ENCODE data around the gene FBXO8. TPM values are rescaled to one million over a fixed set of nuclear protein-coding genes. Genes with fewer than 3 reads are reported as not detected.
"Not testable (repeated sequence)": the region's sequence is repeated elsewhere in the genome, so short reads cannot be mapped to it uniquely, and the experiment has no call there.

Gene FBXO8
- polyA plus RNA-seq, 1 of the 3 experiments (the other 2 are of a cell fraction) = 16.0 TPM

DNA sequence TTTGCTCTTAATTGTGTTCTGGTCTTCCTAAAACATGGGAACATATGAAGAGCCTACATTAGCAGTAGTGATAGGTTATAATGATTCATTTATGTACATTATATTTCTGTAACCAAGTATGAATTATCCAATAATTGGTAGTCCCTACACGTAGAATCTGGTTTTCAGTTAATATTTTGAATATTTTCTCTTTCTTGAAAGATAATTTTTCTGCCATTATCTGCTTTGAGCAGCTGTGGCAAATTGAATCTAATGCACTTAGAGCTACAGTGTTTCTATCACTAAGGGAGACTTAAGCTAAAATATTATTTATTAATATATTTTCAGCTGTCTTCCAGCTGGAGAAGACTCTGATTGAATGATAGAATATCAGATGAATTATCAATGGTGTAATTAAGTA is 21.2 kb upstream of the FBXO8 start:
- no peak overlapping the region for H2AFZ ChIP-seq (ENCODE audit: low read depth)
- no peaks in the 10 kb centered on the region for H4K20me1 ChIP-seq (ENCODE audit: insufficient read depth)
- no peaks in the 10 kb centered on the region for H3K27me3 ChIP-seq (ENCODE audit: insufficient read depth)
- no peaks in the 10 kb centered on the region for H3K9me3 ChIP-seq
- no peak for DNase-seq
- no peak overlapping the region for H3K4me2 ChIP-seq
- H3K27ac ChIP-seq (ENCODE audit: low read depth in 2 of 2, low read length in 1 of 2) = peak overlapping the region in 1 of 2 experiments; percentile 65; a peak in 2 of 4 replicates
- no peak overlapping the region for H3K4me3 ChIP-seq (ENCODE audit: low read depth in 2 of 2, low read length in 1 of 2)
- no peaks in the 10 kb centered on the region for H3F3A ChIP-seq (replicated peaks; ENCODE audit: insufficient read depth)
- H3K36me3 ChIP-seq (replicated peaks in 1 of 2; ENCODE audit: control insufficient read depth in 1 of 2, insufficient read depth in 2 of 2, low read length in 1 of 2) = peaks cover 40 to 56% of the 10 kb centered on the region in 2 experiments
- TF ChIP-seq TAF1 (IDR thresholded peaks at IDR 0.05; ENCODE audit: borderline replicate concordance, low read depth, low read length) (no peak), SMC3 (IDR thresholded peaks at IDR 0.05; ENCODE audit: low read depth, low read length) (no peak), FOSL2 (IDR thresholded peaks at IDR 0.05; ENCODE audit: borderline replicate concordance, low read depth) (no peak), RAD21 (IDR thresholded peaks at IDR 0.05; ENCODE audit: low read length) (no peak), TCF12 (IDR thresholded peaks at IDR 0.05) (no peak), EP300 (IDR thresholded peaks at IDR 0.05; ENCODE audit: borderline replicate concordance in 1 of 2, low read depth in 1 of 2, low read length in 1 of 2) (peak in 1 of 2 experiments; percentile 56; a peak in 1 of 4 replicates), EZH2phosphoT487 (IDR thresholded peaks at IDR 0.05; ENCODE audit: borderline replicate concordance, low read depth) (no peak), GATA2 (CRISPR knock-in tag; IDR thresholded peaks at IDR 0.05) (peak; percentile 44; the same call in 1 of the 2 replicates), POLR2AphosphoS5 (IDR thresholded peaks at IDR 0.05; ENCODE audit: low read depth, low read length) (no peak), SIN3A (IDR thresholded peaks at IDR 0.05; ENCODE audit: borderline replicate concordance, low read depth, low read length) (no peak)
- TF ChIP-seq, protein P1, sequence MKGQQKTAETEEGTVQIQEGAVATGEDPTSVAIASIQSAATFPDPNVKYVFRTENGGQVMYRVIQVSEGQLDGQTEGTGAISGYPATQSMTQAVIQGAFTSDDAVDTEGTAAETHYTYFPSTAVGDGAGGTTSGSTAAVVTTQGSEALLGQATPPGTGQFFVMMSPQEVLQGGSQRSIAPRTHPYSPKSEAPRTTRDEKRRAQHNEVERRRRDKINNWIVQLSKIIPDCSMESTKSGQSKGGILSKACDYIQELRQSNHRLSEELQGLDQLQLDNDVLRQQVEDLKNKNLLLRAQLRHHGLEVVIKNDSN (IDR thresholded peaks at IDR 0.05; ENCODE audit: borderline replicate concordance, low read depth) = no peak
- no peaks in the 10 kb centered on the region for H3K9me2 ChIP-seq
- CTCF ChIA-PET = interaction anchor here (0.9 to 1.7 kb wide), 3 partner anchors 16 to 82 kb away, joined by 3 to 4 read pairs (median 4); no protein-coding TSS in a partner anchor
- H3K9ac ChIP-seq = no peak overlapping the region
- WGBS (ENCODE audit: low lambda C conversion rate) = 80% methylated on average over 1 of the region's 1 CpG
- POLR2A ChIA-PET = no interaction called here
- no peaks in the 10 kb centered on the region for H3K79me2 ChIP-seq (ENCODE audit: insufficient read depth)
- peaks cover 0 to 2% of the 10 kb centered on the region in 2 experiments; a peak in 2 of 4 replicates for H3K4me1 ChIP-seq (ENCODE audit: control insufficient read depth in 1 of 2, insufficient read depth in 2 of 2, low read depth in 1 of 2, low read length in 1 of 2)

- Histone ChIP-seq H2AFZ (ENCODE audit: low read depth) (no peak overlapping the region), H3K4me1 (ENCODE audit: control insufficient read depth in 1 of 2, insufficient read depth in 2 of 2, low read depth in 1 of 2, low read length in 1 of 2) (peaks cover 0 to 2% of the 10 kb centered on the region in 2 experiments; a peak in 2 of 4 replicates), H3K9me3 (no peaks in the 10 kb centered on the region), H3K27ac (ENCODE audit: low read depth in 2 of 2, low read length in 1 of 2) (peak overlapping the region in 1 of 2 experiments; percentile 28; a peak in 1 of 4 replicates), H3K36me3 (replicated peaks in 1 of 2; ENCODE audit: control insufficient read depth in 1 of 2, insufficient read depth in 2 of 2, low read length in 1 of 2) (peaks cover 45 to 57% of the 10 kb centered on the region in 2 experiments), H3K4me3 (ENCODE audit: low read depth in 2 of 2, low read length in 1 of 2) (no peak overlapping the region), H3K27me3 (ENCODE audit: insufficient read depth) (no peaks in the 10 kb centered on the region), H3K9ac (no peak overlapping the region), H4K20me1 (ENCODE audit: insufficient read depth) (no peaks in the 10 kb centered on the region), H3K79me2 (ENCODE audit: insufficient read depth) (no peaks in the 10 kb centered on the region), H3F3A (replicated peaks; ENCODE audit: insufficient read depth) (no peaks in the 10 kb centered on the region), H3K4me2 (no peak overlapping the region), H3K9me2 (no peaks in the 10 kb centered on the region)
- CTCF ChIA-PET = interaction anchor here (1.2 to 1.7 kb wide), 2 partner anchors 17 to 62 kb away, joined by 4 read pairs; no protein-coding TSS in a partner anchor
- no peak for DNase-seq
- WGBS (ENCODE audit: low lambda C conversion rate) = 97% methylated on average over 1 of the region's 1 CpG
- POLR2A ChIA-PET = no interaction called here
- TF ChIP-seq EP300 (IDR thresholded peaks at IDR 0.05; ENCODE audit: borderline replicate concordance in 1 of 2, low read depth in 1 of 2, low read length in 1 of 2) (no peak), TCF12 (IDR thresholded peaks at IDR 0.05) (no peak), FOXJ3 (CRISPR knock-in tag; IDR thresholded peaks at IDR 0.05) (no peak), GATA2 (CRISPR knock-in tag; IDR thresholded peaks at IDR 0.05) (no peak), NRF1 (IDR thresholded peaks at IDR 0.05; ENCODE audit: low read depth, low read length) (no peak), YY1 (IDR thresholded peaks at IDR 0.05; ENCODE audit: low read depth) (no peak)
Measured at GRCh38 chr4:174303687-174304086, 20.2 kb upstream of the FBXO8 start.

DNA sequence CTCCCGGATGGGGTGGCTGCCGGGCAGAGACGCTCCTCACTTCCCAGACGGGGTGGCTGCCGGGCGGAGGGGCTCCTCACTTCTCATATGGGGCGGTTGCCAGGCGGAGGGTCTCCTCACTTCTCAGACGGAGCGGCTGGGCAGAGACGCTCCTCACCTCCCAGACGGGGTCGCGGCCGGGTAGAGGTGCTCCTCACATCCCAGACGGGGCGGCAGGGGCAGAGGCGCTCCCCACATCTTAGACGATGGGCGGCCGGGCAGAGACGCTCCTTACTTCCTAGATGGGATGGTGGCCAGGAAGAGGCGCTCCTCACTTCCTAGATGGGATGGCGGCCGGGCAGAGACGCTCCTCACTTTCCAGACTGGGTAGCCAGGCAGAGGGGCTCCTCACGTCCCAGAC is 11.7 kb upstream of the FBXO8 start:
- H3K4me1 ChIP-seq (ENCODE audit: control insufficient read depth in 1 of 2, insufficient read depth in 2 of 2, low read depth in 1 of 2, low read length in 1 of 2); POLR2A ChIA-PET; H3F3A ChIP-seq (replicated peaks; ENCODE audit: insufficient read depth); H3K27me3 ChIP-seq (ENCODE audit: insufficient read depth); H3K4me2 ChIP-seq; H4K20me1 ChIP-seq (ENCODE audit: insufficient read depth); H3K4me3 ChIP-seq (ENCODE audit: low read depth in 2 of 2, low read length in 1 of 2); H3K9ac ChIP-seq; H3K27ac ChIP-seq (ENCODE audit: low read depth in 2 of 2, low read length in 1 of 2); H3K9me3 ChIP-seq; H3K9me2 ChIP-seq; CTCF ChIA-PET; DNase-seq; H2AFZ ChIP-seq (ENCODE audit: low read depth): not testable (repeated sequence)
- peaks cover 47% of the 10 kb centered on the region for H3K79me2 ChIP-seq (ENCODE audit: insufficient read depth)
- WGBS (ENCODE audit: low lambda C conversion rate) = 97% methylated on average over 10 of the region's 27 CpGs
- H3K36me3 ChIP-seq (replicated peaks in 1 of 2; ENCODE audit: control insufficient read depth in 1 of 2, insufficient read depth in 2 of 2, low read length in 1 of 2) = peaks cover 32 to 34% of the 10 kb centered on the region in 2 experiments

GRCh38 chr4:174294641-174295040 is 11.2 kb upstream of the FBXO8 start:
- POLR2A ChIA-PET = not testable (repeated sequence)
- peaks cover 52% of the 10 kb centered on the region for H3K79me2 ChIP-seq (ENCODE audit: insufficient read depth)

More at GRCh38 chr4:174294641-174295040, 11.2 kb upstream of the FBXO8 start:
- H3F3A ChIP-seq (replicated peaks; ENCODE audit: insufficient read depth); H3K9ac ChIP-seq; H3K27me3 ChIP-seq (ENCODE audit: insufficient read depth); H3K27ac ChIP-seq (ENCODE audit: low read depth in 2 of 2, low read length in 1 of 2); DNase-seq; H3K4me1 ChIP-seq (ENCODE audit: control insufficient read depth in 1 of 2, insufficient read depth in 2 of 2, low read depth in 1 of 2, low read length in 1 of 2); H3K4me2 ChIP-seq; H3K9me2 ChIP-seq; H2AFZ ChIP-seq (ENCODE audit: low read depth); H3K4me3 ChIP-seq (ENCODE audit: low read depth in 2 of 2, low read length in 1 of 2); CTCF ChIA-PET; H4K20me1 ChIP-seq (ENCODE audit: insufficient read depth); H3K9me3 ChIP-seq: not testable (repeated sequence)
- 96% methylated on average over 13 of the region's 30 CpGs for WGBS (ENCODE audit: low lambda C conversion rate)
- H3K36me3 ChIP-seq (replicated peaks in 1 of 2; ENCODE audit: control insufficient read depth in 1 of 2, insufficient read depth in 2 of 2, low read length in 1 of 2) = peaks cover 27 to 34% of the 10 kb centered on the region in 2 experiments
